Astrocyte (in vitro differentiated cells and primary cell): ENCODE results near the gene YTHDC2. TPM values are rescaled to one million over a fixed set of nuclear protein-coding genes. Genes with fewer than 3 reads are reported as not detected.
"Not testable (repeated sequence)": the region's sequence is repeated elsewhere in the genome, so short reads cannot be mapped to it uniquely, and the experiment has no call there.

ENCODE experiments used
- DNase-seq: peaks from one replicate; pipeline ENCODE4 v3.0.0-alpha.2; 2010; ENCODE audit warnings: low read depth
- FAIRE-seq: peaks from 2 replicates; lab custom pipeline; 2011; peaks lifted over from hg19 to GRCh38; lab: Jason Lieb, UNC
- H2AFZ ChIP-seq: 2 replicates; pipeline ENCODE4 v1.6.0; 2012; ENCODE audit warnings: low read depth, low read length, inconsistent platforms
- H3K27ac ChIP-seq: 2 replicates; pipeline ENCODE4 v1.5.1; 2011; ENCODE audit warnings: low read depth, low read length, inconsistent platforms
- H3K27me3 ChIP-seq: 2 replicates; pipeline ENCODE4 v1.6.0; 2011; ENCODE audit warnings: low read length, inconsistent platforms; ENCODE audit not compliant: insufficient read depth
- H3K36me3 ChIP-seq: 2 replicates; pipeline ENCODE4 v1.5.1; 2011; ENCODE audit warnings: low read length, inconsistent platforms; ENCODE audit not compliant: insufficient read depth
- H3K4me1 ChIP-seq: 2 replicates; pipeline ENCODE4 v1.5.1; 2011; ENCODE audit warnings: low read length, inconsistent platforms; ENCODE audit not compliant: insufficient read depth
- H3K4me2 ChIP-seq: 2 replicates; pipeline ENCODE4 v1.6.0; 2012; ENCODE audit warnings: low read length, inconsistent platforms
- H3K4me3 ChIP-seq: 2 replicates; pipeline ENCODE4 v1.5.1; 2011; ENCODE audit warnings: low read depth, mild to moderate bottlenecking, low read length, inconsistent platforms; ENCODE audit not compliant: insufficient read depth
- H3K79me2 ChIP-seq: 2 replicates; pipeline ENCODE4 v1.6.0; 2012; ENCODE audit warnings: mild to moderate bottlenecking, low read length, inconsistent platforms; ENCODE audit not compliant: insufficient read depth
- H3K9ac ChIP-seq: 2 replicates; pipeline ENCODE4 v1.6.0; 2012; ENCODE audit warnings: mild to moderate bottlenecking, low read length, inconsistent platforms
- H3K9me3 ChIP-seq: 2 replicates; pipeline ENCODE4 v1.5.1; 2012; ENCODE audit warnings: low read depth, mild to moderate bottlenecking, low read length, inconsistent platforms; ENCODE audit not compliant: insufficient read depth
- H4K20me1 ChIP-seq: 2 replicates; pipeline ENCODE4 v1.6.0; 2012; ENCODE audit warnings: low read length, inconsistent platforms; ENCODE audit not compliant: insufficient read depth
- H3K27ac Mint-ChIP-seq: one replicate; pipeline ENCODE4 v1.8.0; 2021; ENCODE audit warnings: mild to moderate bottlenecking, mixed read lengths; ENCODE audit not compliant: unreplicated experiment
- H3K27me3 Mint-ChIP-seq: one replicate; pipeline ENCODE4 v1.8.0; 2021; ENCODE audit warnings: low read depth, mixed read lengths; ENCODE audit not compliant: unreplicated experiment
- H3K36me3 Mint-ChIP-seq: one replicate; pipeline ENCODE4 v1.8.0; 2021; ENCODE audit warnings: low read depth, mixed read lengths; ENCODE audit not compliant: unreplicated experiment
- H3K4me1 Mint-ChIP-seq: one replicate; pipeline ENCODE4 v1.8.0; 2021; ENCODE audit warnings: low read depth, mixed read lengths; ENCODE audit not compliant: unreplicated experiment
- H3K4me3 Mint-ChIP-seq: one replicate; pipeline ENCODE4 v1.8.0; 2021; ENCODE audit warnings: mild to moderate bottlenecking, moderate library complexity, mixed read lengths; ENCODE audit not compliant: unreplicated experiment
- H3K9me3 Mint-ChIP-seq: one replicate; pipeline ENCODE4 v1.8.0; 2021; ENCODE audit warnings: mild to moderate bottlenecking, mixed read lengths; ENCODE audit not compliant: unreplicated experiment
- CTCF ChIP-seq: IDR thresholded peaks from 2 replicates; pipeline ENCODE4 v1.5.1; 2011; ENCODE audit warnings: low read depth, mild to moderate bottlenecking, inconsistent platforms, low read length, moderate library complexity; ENCODE audit not compliant: insufficient read depth
- EZH2 ChIP-seq: IDR thresholded peaks from 2 replicates; pipeline ENCODE4 v1.6.1; 2012; ENCODE audit warnings: mild to moderate bottlenecking, low read length, inconsistent platforms; ENCODE audit not compliant: insufficient read depth
- total RNA-seq: library from RNA; stranded (reverse); gene quantifications from 2 replicates; pipeline ENCODE4 v1.2.1, GENCODE V29; 2021

The YTHDC2 gene
- total RNA-seq, 1 donor from 2014 or later: 21.2 TPM

GRCh38 chr5:113600255-113600905, 86.9 kb downstream of the YTHDC2 start:
- no peak for FAIRE-seq
- H3K9me3 ChIP-seq: no peaks in the 10 kb centered on the region
- no peak overlapping the region for H3K4me2 ChIP-seq
- H3K4me1 Mint-ChIP-seq: peaks cover 7% of the 10 kb centered on the region
- H3K27ac ChIP-seq: no peak overlapping the region
- H3K79me2 ChIP-seq: no peaks in the 10 kb centered on the region
- H3K4me1 ChIP-seq: no peaks in the 10 kb centered on the region
- no peak overlapping the region for H3K27ac Mint-ChIP-seq
- no peak overlapping the region for H3K4me3 Mint-ChIP-seq
- no peak overlapping the region for H3K4me3 ChIP-seq
- TF ChIP-seq CTCF: no peak
- TF ChIP-seq EZH2: no peak
- H3K36me3 Mint-ChIP-seq: peaks cover 4% of the 10 kb centered on the region
- H2AFZ ChIP-seq: no peak overlapping the region
- no peaks in the 10 kb centered on the region for H4K20me1 ChIP-seq
- H3K27me3 Mint-ChIP-seq: no peaks in the 10 kb centered on the region
- no peak for DNase-seq
- H3K36me3 ChIP-seq: peaks cover 4% of the 10 kb centered on the region
- no peaks in the 10 kb centered on the region for H3K27me3 ChIP-seq
- H3K9me3 Mint-ChIP-seq: no peaks in the 10 kb centered on the region
- no peak overlapping the region for H3K9ac ChIP-seq

- no peak for FAIRE-seq
Observed at GRCh38 chr5:113601423-113601822, 87.9 kb downstream of the YTHDC2 start.

GRCh38 chr5:113603246-113603645, 89.8 kb downstream of the YTHDC2 start:
- not testable (repeated sequence) for FAIRE-seq, H3K9ac ChIP-seq, H3K27ac Mint-ChIP-seq, H3K9me3 Mint-ChIP-seq, H3K4me3 ChIP-seq, H3K27me3 Mint-ChIP-seq, H3K4me2 ChIP-seq, H3K36me3 ChIP-seq, H3K79me2 ChIP-seq, DNase-seq, H2AFZ ChIP-seq, H3K9me3 ChIP-seq, H3K4me1 ChIP-seq, H3K27ac ChIP-seq, H3K27me3 ChIP-seq, H3K36me3 Mint-ChIP-seq, H4K20me1 ChIP-seq, H3K4me3 Mint-ChIP-seq
- peaks cover 11% of the 10 kb centered on the region for H3K4me1 Mint-ChIP-seq

More at GRCh38 chr5:113601423-113601822, 87.9 kb downstream of the YTHDC2 start:
- no peaks in the 10 kb centered on the region for H3K27me3 ChIP-seq
- peaks cover 3% of the 10 kb centered on the region for H3K36me3 Mint-ChIP-seq
- peak overlapping the region; percentile 59 for H3K27ac Mint-ChIP-seq
- H3K36me3 ChIP-seq: peaks cover 2% of the 10 kb centered on the region
- no peak overlapping the region for H3K4me3 Mint-ChIP-seq
- peaks cover 7% of the 10 kb centered on the region for H3K4me1 Mint-ChIP-seq
- DNase-seq: no peak
- no peak overlapping the region for H3K27ac ChIP-seq
- H2AFZ ChIP-seq: no peak overlapping the region
- no peak overlapping the region for H3K9ac ChIP-seq
- no peak overlapping the region for H3K4me3 ChIP-seq
- H3K9me3 ChIP-seq: no peaks in the 10 kb centered on the region
- H4K20me1 ChIP-seq: no peaks in the 10 kb centered on the region
- H3K9me3 Mint-ChIP-seq: no peaks in the 10 kb centered on the region
- H3K4me2 ChIP-seq: no peak overlapping the region
- TF ChIP-seq CTCF: no peak
- no peak for TF ChIP-seq EZH2
- no peaks in the 10 kb centered on the region for H3K79me2 ChIP-seq
- no peaks in the 10 kb centered on the region for H3K4me1 ChIP-seq
- no peaks in the 10 kb centered on the region for H3K27me3 Mint-ChIP-seq
